H1 (cell line): ENCODE measurements around the gene IPO7. TPM values are rescaled to one million over a fixed set of nuclear protein-coding genes. Genes with fewer than 3 reads are reported as not detected.

ENCODE experiments used
- CTCF ChIA-PET: fragments of 300-600 bp; sonication (Branson Sonifier 250); formaldehyde crosslinking; loops from one replicate; lab custom pipeline; 2021; ENCODE audit not compliant: partially characterized antibody; lab: Charles Lee
- POLR2A ChIA-PET: fragments of 300-600 bp; sonication (Branson Sonifier 250); formaldehyde crosslinking; loops from one replicate; lab custom pipeline; 2021; ENCODE audit warnings: inconsistent platforms; ENCODE audit not compliant: partially characterized antibody; lab: Charles Lee
- DNase-seq, 2 experiments: peaks; one replicate each; pipeline versions ENCODE4 v3.0.0 to v3.0.0-alpha.2; 2010 to 2022; ENCODE audit warnings: low spot score in 2 of 2, low read depth in 1 of 2, mixed read lengths in 1 of 2
- FAIRE-seq: peaks from 2 replicates; lab custom pipeline; 2011; peaks lifted over from hg19 to GRCh38; lab: Jason Lieb, UNC
- H2AFZ ChIP-seq: 2 replicates; pipeline ENCODE4 v1.8.1; 2012; ENCODE audit warnings: low read length, inconsistent platforms
- H2AK5ac ChIP-seq: 2 replicates; pipeline ENCODE4 v1.6.1; 2013; ENCODE audit warnings: low read depth, low read length
- H2BK120ac ChIP-seq: replicated peaks from 2 replicates; pipeline ENCODE3; 2013; ENCODE audit warnings: low read depth, low read length, inconsistent platforms
- H2BK12ac ChIP-seq: 2 replicates; pipeline ENCODE4 v1.6.1; 2013; ENCODE audit warnings: low read depth, low read length
- H2BK15ac ChIP-seq: 2 replicates; pipeline ENCODE4 v1.6.1; 2013; ENCODE audit warnings: low read length
- H2BK20ac ChIP-seq: 2 replicates; pipeline ENCODE4 v1.6.1; 2013; ENCODE audit warnings: low read length
- H2BK5ac ChIP-seq: 2 replicates; pipeline ENCODE4 v1.6.1; 2013; ENCODE audit warnings: low read depth, low read length
- H3K14ac ChIP-seq: 2 replicates; pipeline ENCODE4 v1.6.1; 2013; ENCODE audit warnings: inconsistent platforms; ENCODE audit not compliant: insufficient read length
- H3K18ac ChIP-seq: 2 replicates; pipeline ENCODE4 v1.6.1; 2013; ENCODE audit warnings: low read length; ENCODE audit errors: extremely low read depth
- H3K23ac ChIP-seq: 2 replicates; pipeline ENCODE4 v1.6.1; 2013; ENCODE audit warnings: inconsistent platforms; ENCODE audit not compliant: insufficient read length
- H3K23me2 ChIP-seq: 2 replicates; pipeline ENCODE4 v1.6.1; 2013; ENCODE audit warnings: low read depth, low read length
- H3K27ac ChIP-seq: 2 replicates; pipeline ENCODE4 v1.6.1; 2011; ENCODE audit warnings: low read depth, low read length, inconsistent platforms
- H3K27me3 ChIP-seq, 4 experiments: replicated peaks in 1 of 4; 1 replicate in 1 of 4; 2 replicates in 3 of 4; pipeline versions ENCODE4 v1.6.1 to v1.8.1; 2011 to 2013; ENCODE audit warnings: low read length in 3 of 4, mild to moderate bottlenecking in 3 of 4, inconsistent platforms in 2 of 4, mixed read lengths in 2 of 4, moderate library complexity in 1 of 4; ENCODE audit not compliant: control insufficient read depth in 3 of 4, insufficient read depth in 3 of 4; ENCODE audit errors: extremely low read depth in 1 of 4
- H3K36me3 ChIP-seq, 4 experiments: 2 replicates each; pipeline versions ENCODE4 v1.6.1 to v1.8.1; 2011 to 2013; ENCODE audit warnings: mild to moderate bottlenecking in 4 of 4, low read length in 3 of 4, moderate library complexity in 2 of 4, control low read depth in 1 of 4, inconsistent platforms in 1 of 4; ENCODE audit not compliant: insufficient read depth in 4 of 4, control insufficient read depth in 2 of 4
- H3K4ac ChIP-seq: replicated peaks from 2 replicates; pipeline ENCODE3; 2013; ENCODE audit warnings: low read length, low read depth, mixed read lengths, inconsistent platforms; ENCODE audit not compliant: insufficient read length
- H3K4me1 ChIP-seq, 4 experiments: replicated peaks in 1 of 4; 1 replicate in 1 of 4; 2 replicates in 3 of 4; pipeline versions ENCODE4 v1.6.1 to v1.8.1; 2011 to 2013; ENCODE audit warnings: low read length in 3 of 4, inconsistent platforms in 2 of 4, mixed read lengths in 1 of 4; ENCODE audit not compliant: insufficient read depth in 4 of 4, control insufficient read depth in 3 of 4
- H3K4me2 ChIP-seq, 2 experiments: 2 replicates each; pipeline versions ENCODE4 v1.6.1 to v1.8.1; 2011 to 2013; ENCODE audit warnings: low read depth in 2 of 2, low read length in 2 of 2, control low read depth in 1 of 2, inconsistent platforms in 1 of 2, mild to moderate bottlenecking in 1 of 2; ENCODE audit not compliant: insufficient read depth in 1 of 2
- H3K4me3 ChIP-seq, 4 experiments: fragments of 200-600, 300-600 bp in 1 of 4; sonication (generic), shearing (Covaris generic), sonication (Bioruptor Twin) in 1 of 4; 2 replicates each; pipeline versions ENCODE4 v1.5.1 to v1.8.1; 2011 to 2016; ENCODE audit warnings: low read length in 4 of 4, low read depth in 3 of 4, control low read depth in 2 of 4, inconsistent platforms in 2 of 4, mild to moderate bottlenecking in 2 of 4, mixed read lengths in 1 of 4, moderate library complexity in 1 of 4; ENCODE audit not compliant: insufficient read depth in 2 of 4; ENCODE audit errors: extremely low read depth in 1 of 4
- H3K56ac ChIP-seq: replicated peaks from 2 replicates; pipeline ENCODE3; 2013; ENCODE audit warnings: low read depth, mild to moderate bottlenecking, mixed read lengths, low read length, inconsistent platforms; ENCODE audit not compliant: insufficient read length
- H3K79me1 ChIP-seq: 2 replicates; pipeline ENCODE4 v1.6.1; 2013; ENCODE audit warnings: low read depth, low read length, control low read depth
- H3K79me2 ChIP-seq, 2 experiments: 2 replicates each; pipeline versions ENCODE4 v1.6.1 to v1.8.1; 2012 to 2013; ENCODE audit warnings: low read length in 2 of 2, mild to moderate bottlenecking in 2 of 2, inconsistent platforms in 1 of 2; ENCODE audit not compliant: insufficient read depth in 2 of 2, control insufficient read depth in 1 of 2
- H3K9ac ChIP-seq, 4 experiments: replicated peaks in 1 of 4; 1 replicate in 1 of 4; 2 replicates in 3 of 4; pipeline versions ENCODE4 v1.6.1 to v1.8.1; 2011 to 2013; ENCODE audit warnings: low read depth in 3 of 4, low read length in 3 of 4, control low read depth in 2 of 4, mild to moderate bottlenecking in 2 of 4, moderate library complexity in 2 of 4, inconsistent platforms in 1 of 4; ENCODE audit errors: extremely low read depth in 1 of 4
- H3K9me3 ChIP-seq, 2 experiments: 2 replicates each; pipeline versions ENCODE4 v1.6.1 to v1.8.1; 2012 to 2013; ENCODE audit warnings: mild to moderate bottlenecking in 2 of 2, moderate library complexity in 2 of 2, control low read depth in 1 of 2, inconsistent platforms in 1 of 2, low read depth in 1 of 2, low read length in 1 of 2, mixed read lengths in 1 of 2; ENCODE audit not compliant: insufficient read depth in 2 of 2
- H4K20me1 ChIP-seq, 2 experiments: replicated peaks in 1 of 2; 2 replicates each; pipeline versions ENCODE3 to v1.8.1; 2011 to 2013; ENCODE audit warnings: inconsistent platforms in 2 of 2, low read length in 2 of 2, mild to moderate bottlenecking in 1 of 2; ENCODE audit not compliant: insufficient read depth in 2 of 2, control insufficient read depth in 1 of 2
- H4K5ac ChIP-seq: 2 replicates; pipeline ENCODE4 v1.6.1; 2013; ENCODE audit warnings: low read length, low read depth, mixed read lengths, inconsistent platforms; ENCODE audit not compliant: insufficient read length
- H4K8ac ChIP-seq: 2 replicates; pipeline ENCODE4 v1.8.0; 2013; ENCODE audit warnings: mild to moderate bottlenecking, moderate library complexity, low read length, inconsistent platforms; ENCODE audit not compliant: insufficient read depth; ENCODE audit errors: extremely low read depth
- H4K91ac ChIP-seq: replicated peaks from 2 replicates; pipeline ENCODE3; 2013; ENCODE audit warnings: low read length, mixed read lengths, inconsistent platforms; ENCODE audit not compliant: insufficient read length
- ASH2L ChIP-seq: fragments of 200-600, 300-600 bp; sonication (generic); IDR thresholded peaks from one replicate; pipeline ENCODE4 v1.7.1; 2017; ENCODE audit warnings: low read length
- CHD2 ChIP-seq: IDR thresholded peaks from 2 replicates; pipeline ENCODE4 v1.6.1; 2012; ENCODE audit warnings: low read length, improper control_type of control experiment
- EP300 ChIP-seq, 2 experiments: IDR thresholded peaks; 1 replicate in 1 of 2; 2 replicates in 1 of 2; pipeline ENCODE4 v1.6.1; 2011 to 2012; ENCODE audit warnings: low read depth in 2 of 2, low read length in 2 of 2, mild to moderate bottlenecking in 2 of 2, borderline replicate concordance in 1 of 2, inconsistent platforms in 1 of 2, moderate library complexity in 1 of 2
- GABPA ChIP-seq: IDR thresholded peaks from 2 replicates; pipeline ENCODE4 v1.6.1; 2011; ENCODE audit warnings: mild to moderate bottlenecking, low read length, moderate library complexity, borderline replicate concordance; ENCODE audit not compliant: insufficient read depth
- JUND ChIP-seq: IDR thresholded peaks from 2 replicates; pipeline ENCODE4 v1.6.1; 2011; ENCODE audit warnings: mild to moderate bottlenecking, improper control_type of control experiment, low read length
- KDM4A ChIP-seq: IDR thresholded peaks from one replicate; pipeline ENCODE4 v1.7.1; 2012; ENCODE audit warnings: low read depth, mild to moderate bottlenecking, moderate library complexity, low read length, inconsistent platforms; ENCODE audit not compliant: severe bottlenecking
- RAD21 ChIP-seq, 2 experiments: IDR thresholded peaks in 1 of 2; conservative IDR thresholded peaks in 1 of 2; 2 replicates each; pipeline ENCODE4 v1.6.1; 2011; ENCODE audit warnings: low read depth in 2 of 2, low read length in 2 of 2, improper control_type of control experiment in 1 of 2, inconsistent platforms in 1 of 2, mild to moderate bottlenecking in 1 of 2, moderate library complexity in 1 of 2
- RBBP5 ChIP-seq: IDR thresholded peaks from 2 replicates; pipeline ENCODE4 v1.7.1; 2012; ENCODE audit warnings: low read depth, mild to moderate bottlenecking, inconsistent platforms, low read length, moderate library complexity, borderline replicate concordance
- SAP30 ChIP-seq: fragments of 300-600 bp; sonication (generic); IDR thresholded peaks from 2 replicates; pipeline ENCODE4 v1.7.1; 2012; ENCODE audit warnings: low read length, moderate library complexity, mild to moderate bottlenecking, inconsistent platforms; ENCODE audit not compliant: insufficient read depth, insufficient replicate concordance
- SIRT6 ChIP-seq: IDR thresholded peaks from one replicate; pipeline ENCODE4 v1.7.1; 2012; ENCODE audit warnings: low read length, inconsistent platforms
- SRF ChIP-seq: IDR thresholded peaks from 2 replicates; pipeline ENCODE4 v1.6.1; 2011; ENCODE audit warnings: mild to moderate bottlenecking, low read depth, low read length, moderate library complexity
- TBP ChIP-seq: IDR thresholded peaks from 2 replicates; pipeline ENCODE4 v1.6.1; 2011; ENCODE audit warnings: low read depth, low read length, improper control_type of control experiment
- ZNF274 ChIP-seq: IDR thresholded peaks from 2 replicates; pipeline ENCODE4 v1.7.0; 2012; ENCODE audit warnings: low read length, borderline replicate concordance; ENCODE audit errors: extremely low read depth
- WGBS, 2 experiments: shearing (Covaris generic) in 1 of 2; methylation state at CpG; one replicate each; pipeline versions ENCODE4 v1.1.6 to v1.1.7; 2013 to 2015; ENCODE audit warnings: low lambda C conversion rate in 2 of 2, mixed read lengths in 2 of 2, inconsistent platforms in 1 of 2, low coverage in 1 of 2, missing lambda C conversion rate in 1 of 2; ENCODE audit not compliant: insufficient replicate concordance in 2 of 2, insufficient coverage in 1 of 2, insufficient read length in 1 of 2; ENCODE audit errors: extremely low coverage in 1 of 2, missing lambda C conversion rate in 1 of 2; 5-methylcytosine and 5-hydroxymethylcytosine counted together
- polyA plus RNA-seq, 7 experiments: library from polyadenylated mRNA; depleted of rRNA in 3 of 7; stranded (reverse) in 5 of 7; unstranded in 2 of 7; fragments of >200 nt in 5 of 7; fragments of 200-250 nt in 2 of 7; gene quantifications; 1 replicate in 5 of 7; 2 replicates in 1 of 7; 4 replicates in 1 of 7; pipeline versions ENCODE4 v1.2.1 to v1.2.3, GENCODE V29; 2011 to 2013; ENCODE audit warnings: missing spikeins in 2 of 7, mixed read lengths in 2 of 7
- total RNA-seq: library from RNA; stranded (reverse); fragmentation: NEBNext Ultra II Directional; extraction: Animal tissue kit (Norgen Biotek cat#: 25700); gene quantifications from 2 replicates; pipeline ENCODE4 v1.2.1, GENCODE V29; 2021

The IPO7 gene
- total and polyA plus RNA-seq, 2 of the 8 experiments (the other 6 are each of a cell fraction or from before 2014, with no cell fraction given), result 45.9 to 259 TPM

GRCh38 chr11:9357041-9357440 is 27.4 kb upstream of the IPO7 start:
- no peak overlapping the region for H3K14ac ChIP-seq
- H4K20me1 ChIP-seq, result no peaks in the 10 kb centered on the region
- no peak overlapping the region for H4K8ac ChIP-seq
- H2BK20ac ChIP-seq, result no peak overlapping the region
- 90% methylated on average over 4 of the region's 4 CpGs; no CpG with 5 or more reads in 1 of the 2 experiments for WGBS, 2 experiments
- H3K9me3 ChIP-seq, result no peaks in the 10 kb centered on the region
- H2BK15ac ChIP-seq, result no peak overlapping the region
- H3K4me2 ChIP-seq, result no peak overlapping the region
- CTCF ChIA-PET, result interaction anchor here (0.6 kb wide), 1 partner anchor 14 kb away, joined by 3 read pairs; no protein-coding TSS in a partner anchor
- no peak overlapping the region for H2AK5ac ChIP-seq
- H2BK120ac ChIP-seq, result no peak overlapping the region
- DNase-seq (no peak), FAIRE-seq (no peak)
- no peak overlapping the region for H3K9ac ChIP-seq
- no peak overlapping the region for H4K91ac ChIP-seq
- no peaks in the 10 kb centered on the region for H3K23me2 ChIP-seq
- H3K79me1 ChIP-seq, result no peaks in the 10 kb centered on the region
- H4K5ac ChIP-seq, result no peak overlapping the region
- no peaks in the 10 kb centered on the region for H3K27me3 ChIP-seq
- no peak overlapping the region for H2BK5ac ChIP-seq
- H3K4me1 ChIP-seq, result no peaks in the 10 kb centered on the region
- POLR2A ChIA-PET, result interaction anchor here (1.1 kb wide), 1 partner anchor 9 kb away, joined by 4 read pairs; no protein-coding TSS in a partner anchor
- H3K27ac ChIP-seq, result no peak overlapping the region
- no peaks in the 10 kb centered on the region for H3K79me2 ChIP-seq
- no peak overlapping the region for H3K4me3 ChIP-seq
- no peaks in the 10 kb centered on the region for H3K36me3 ChIP-seq
- H2AFZ ChIP-seq, result no peak overlapping the region
- H3K4ac ChIP-seq, result no peak overlapping the region
- no peak overlapping the region for H3K18ac ChIP-seq
- TF ChIP-seq SIRT6, result no peak
- TF ChIP-seq EP300 (IDR thresholded peaks at IDR 0.05; ENCODE audit: borderline replicate concordance in 1 of 2, low read depth in 2 of 2, low read length in 2 of 2), result no peak
- TF ChIP-seq RBBP5, result no peak
- no peak for TF ChIP-seq JUND
- no peak for TF ChIP-seq GABPA
- TF ChIP-seq SAP30, result no peak
- TF ChIP-seq TBP, result no peak
- no peak for TF ChIP-seq RAD21 (IDR thresholded peaks at IDR 0.05 in 1 of 2, conservative IDR thresholded peaks at IDR 0.05 in 1 of 2; ENCODE audit: low read depth in 2 of 2, low read length in 2 of 2)
- TF ChIP-seq CHD2, result no peak
- TF ChIP-seq ASH2L, result no peak
- TF ChIP-seq KDM4A, result no peak
- no peak for TF ChIP-seq SRF
- TF ChIP-seq ZNF274, result no peak
- H3K56ac ChIP-seq, result no peak overlapping the region
- 0 out of 2 replicates have a peak overlapping the region, but pooled peaks have one; percentile 61 for H2BK12ac ChIP-seq
- no peak overlapping the region for H3K23ac ChIP-seq
